Esophagus muscularis mucosa (tissue), 3 donors: ENCODE data around the gene GALNT7.

Experiments
- CTCF ChIP-seq, 3 experiments: fragments of 200-600 bp in 2 of 3; fragments of 450-650 bp in 1 of 3; sonication (generic) in 2 of 3; IDR thresholded peaks; one replicate each; pipeline ENCODE4 v1.5.1; 2017 to 2019; ENCODE audit warnings: antibody characterized with exemption in 3 of 3, mild to moderate bottlenecking in 2 of 3, moderate library complexity in 1 of 3
- POLR2A ChIP-seq: fragments of 450-650 bp; IDR thresholded peaks from one replicate; pipeline ENCODE4 v1.6.1; 2017; ENCODE audit warnings: antibody characterized with exemption, moderate library complexity, mild to moderate bottlenecking, low read depth
- POLR2AphosphoS5 ChIP-seq, 2 donors: sonication (generic); formaldehyde crosslinking; IDR thresholded peaks; one replicate each; pipeline ENCODE4 v1.6.1; 2017; ENCODE audit warnings: antibody characterized with exemption in 2 of 2

DNA sequence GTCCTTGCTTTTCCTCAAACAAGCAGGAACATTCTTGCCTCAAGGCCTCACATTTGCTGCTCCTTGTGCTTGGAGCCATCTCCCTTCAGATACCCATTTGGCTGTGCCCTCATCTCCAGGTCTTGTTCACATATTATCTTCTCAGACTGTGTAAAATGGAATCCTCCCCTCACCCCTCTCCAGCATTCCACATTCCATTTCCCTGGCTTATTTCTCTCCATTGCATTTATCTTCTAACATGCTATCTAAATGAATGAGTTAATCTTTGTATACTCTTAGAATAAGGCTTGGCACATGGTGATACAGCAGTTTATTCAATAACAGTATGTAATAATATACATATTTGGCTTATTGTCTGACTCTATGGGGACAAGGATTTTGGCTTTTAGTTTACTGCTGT, 8.8 kb upstream of the GALNT7 start:
- no peak for TF ChIP-seq CTCF (IDR thresholded peaks at IDR 0.05)
- no peak for TF ChIP-seq POLR2A
- no peak for TF ChIP-seq POLR2AphosphoS5 (IDR thresholded peaks at IDR 0.05)
